ENCODE results near the gene FAM216A.
A peak's percentile ranks its signal among the peaks of the same experiment; 100 is the strongest.
"Not testable (repeated sequence)": the region's sequence is repeated elsewhere in the genome, so short reads cannot be mapped to it uniquely, and the experiment has no call there.

The FAM216A gene

GRCh38 chr12:110501399-110501751 lies 32.7 kb downstream of the FAM216A start:
- DNase-seq (ENCODE audit: low read depth) = peak; percentile 74

GRCh38 chr12:110501752-110502738 lies 33.4 kb downstream of the FAM216A start, which contains the start of the genes RAD9B and VPS29:
Gene RAD9B (plus strand): TSS chr12:110502331. CDS start chr12:110502338, 7 bp downstream.
Gene VPS29 (minus strand): TSS chr12:110502111. CDS start chr12:110502051, 60 bp downstream.
- peak; percentile 98 for DNase-seq (ENCODE audit: low read depth)

GRCh38 chr12:110503432-110503831 lies 34.8 kb downstream of the FAM216A start:
- DNase-seq (ENCODE audit: low read depth) = no peak

DNA sequence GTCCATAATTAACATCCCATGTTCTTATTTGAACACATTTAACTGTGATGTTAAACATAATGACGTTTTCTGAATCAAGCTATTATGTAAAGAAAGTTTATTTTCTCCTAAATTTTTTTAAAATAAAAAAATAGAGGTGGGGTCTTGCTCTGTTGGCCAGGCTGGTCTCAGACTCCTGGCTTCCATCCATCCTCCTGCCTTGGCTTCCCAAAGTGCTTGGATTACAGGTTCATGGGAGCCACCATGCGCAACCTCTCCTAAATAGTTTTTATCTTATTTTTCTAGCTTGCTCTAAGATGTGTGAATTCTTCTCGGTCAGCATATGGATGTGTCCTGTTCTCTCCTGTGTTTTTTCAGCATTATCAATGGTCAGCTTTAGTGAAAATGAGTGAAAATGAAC lies 36.7 kb downstream of the FAM216A start:
- no peak for DNase-seq (ENCODE audit: low read depth)

DNA sequence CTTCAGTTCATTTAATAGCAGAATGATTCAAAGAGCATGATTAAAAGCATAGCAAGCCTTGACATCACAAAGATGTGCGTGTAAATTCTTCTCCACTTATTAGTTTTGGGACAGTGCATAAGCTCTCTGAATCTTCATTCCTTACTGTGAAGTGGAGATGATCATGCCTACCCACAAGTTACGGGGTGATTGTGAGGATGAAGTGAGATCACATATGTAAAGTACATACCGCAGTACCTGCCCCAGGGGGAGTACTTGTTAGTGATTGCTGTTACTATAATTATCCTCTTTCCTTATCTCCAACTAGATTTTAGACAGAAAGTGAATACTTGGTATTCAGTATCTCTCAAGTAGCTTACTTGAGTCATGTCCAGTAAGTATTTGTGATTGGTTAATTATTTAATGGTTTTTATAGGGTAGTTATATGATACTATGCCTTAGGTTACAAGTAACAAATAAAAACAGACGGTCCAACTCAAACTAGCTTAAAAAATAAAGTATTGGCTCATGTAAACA lies 39.5 kb downstream of the FAM216A start:
- no peak for DNase-seq (ENCODE audit: low read depth)

GRCh38 chr12:110513842-110514241 lies 45.2 kb downstream of the FAM216A start:
- DNase-seq (ENCODE audit: low read depth) = no peak

- DNase-seq (ENCODE audit: low read depth) = no peak
These were observed 45.7 kb downstream of the FAM216A start for GRCh38 chr12:110514363-110514762.

- DNase-seq (ENCODE audit: low read depth) = no peak
These were observed 48.4 kb downstream of the FAM216A start for GRCh38 chr12:110516995-110517394.

DNA sequence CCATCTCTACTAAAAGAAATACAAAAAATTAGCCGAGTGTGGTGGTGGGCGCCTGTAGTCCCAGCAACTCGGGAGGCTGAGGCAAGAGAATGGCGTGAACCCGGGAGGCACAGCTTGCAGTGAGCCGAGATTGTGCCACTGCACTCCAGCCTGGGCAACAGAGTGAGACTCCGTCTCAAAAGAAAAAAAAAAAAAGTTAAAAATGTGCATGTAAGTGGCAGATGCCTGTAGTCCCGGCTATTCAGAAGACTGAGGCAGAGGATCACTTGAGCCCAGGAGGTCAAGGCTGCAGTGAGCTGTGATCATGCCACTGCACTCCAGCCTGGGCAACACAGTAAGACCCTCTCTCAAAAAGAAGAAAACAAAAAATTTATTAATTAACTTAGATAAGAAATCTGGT lies 49.4 kb downstream of the FAM216A start:
- not testable (repeated sequence) for DNase-seq (ENCODE audit: low read depth)

DNA sequence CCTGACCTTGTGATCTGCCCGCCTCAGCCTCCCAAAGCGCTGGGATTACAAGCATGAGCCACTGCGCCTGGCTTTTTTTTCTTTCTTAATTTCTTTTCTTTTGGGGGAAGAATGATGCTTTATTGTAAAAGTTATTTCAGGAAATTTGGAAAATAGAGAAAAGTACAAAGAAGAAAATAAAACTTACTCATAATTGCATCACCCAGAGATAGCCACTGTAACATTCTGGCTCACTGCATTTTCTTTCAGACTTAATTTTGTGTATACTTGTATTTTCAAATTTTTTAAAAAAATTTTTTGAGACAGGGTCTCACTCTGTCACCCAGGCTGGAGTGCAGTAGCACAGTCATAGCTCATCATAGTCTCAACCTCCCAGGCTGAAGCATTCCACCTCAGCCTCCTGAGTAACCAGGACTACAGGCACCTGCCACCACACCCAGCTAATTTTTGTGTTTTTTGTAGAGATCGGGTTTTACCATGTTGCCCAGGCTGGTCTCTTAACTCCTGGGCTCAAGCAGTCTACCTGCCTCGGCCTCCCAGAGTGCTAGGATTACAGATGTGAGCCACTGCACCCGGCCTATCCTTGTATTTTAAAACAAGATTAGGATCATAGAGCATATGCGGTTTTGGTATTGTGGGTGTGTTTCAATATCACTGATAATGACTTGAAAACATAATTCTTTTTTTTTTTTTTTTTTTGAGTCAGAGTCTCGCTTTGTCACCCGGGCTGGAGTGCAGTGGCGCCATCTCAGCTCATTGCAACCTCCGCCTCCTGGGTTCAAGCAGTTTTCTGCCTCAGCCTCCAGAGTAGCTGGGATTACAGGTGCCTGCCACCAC lies 52.4 kb downstream of the FAM216A start:
- not testable (repeated sequence) for DNase-seq (ENCODE audit: low read depth)

DNA sequence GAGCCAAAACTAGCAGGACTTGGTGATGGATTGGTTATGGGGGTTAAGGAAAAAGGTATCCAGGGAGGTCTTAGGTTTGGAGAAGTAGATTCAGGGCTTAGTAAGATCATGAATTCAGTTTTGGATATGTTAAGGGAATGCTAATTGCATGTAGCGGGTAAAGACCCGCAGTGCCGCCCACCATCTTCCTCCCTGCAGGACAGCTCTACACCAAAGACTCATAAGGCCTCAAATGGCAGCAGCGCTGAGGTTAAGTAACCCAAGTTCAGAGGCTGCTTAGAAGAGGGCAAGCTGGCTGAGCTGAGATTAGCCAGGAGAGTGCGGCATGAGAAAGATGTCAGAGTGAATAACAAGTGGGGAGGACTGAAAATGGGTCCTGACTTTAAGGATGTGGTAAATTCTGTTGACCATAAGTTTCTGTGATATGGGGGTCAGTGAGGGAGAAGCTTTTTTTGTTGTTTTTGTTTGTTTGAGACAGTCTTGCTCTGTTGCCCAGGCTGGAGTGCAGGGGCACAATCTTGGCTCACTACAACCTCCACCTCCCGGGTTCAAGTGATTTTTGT lies 59.7 kb downstream of the FAM216A start:
- no peak for DNase-seq (ENCODE audit: low read depth)

- no peak for DNase-seq (ENCODE audit: low read depth)
These were observed 61.9 kb downstream of the FAM216A start for GRCh38 chr12:110530511-110530910.

DNA sequence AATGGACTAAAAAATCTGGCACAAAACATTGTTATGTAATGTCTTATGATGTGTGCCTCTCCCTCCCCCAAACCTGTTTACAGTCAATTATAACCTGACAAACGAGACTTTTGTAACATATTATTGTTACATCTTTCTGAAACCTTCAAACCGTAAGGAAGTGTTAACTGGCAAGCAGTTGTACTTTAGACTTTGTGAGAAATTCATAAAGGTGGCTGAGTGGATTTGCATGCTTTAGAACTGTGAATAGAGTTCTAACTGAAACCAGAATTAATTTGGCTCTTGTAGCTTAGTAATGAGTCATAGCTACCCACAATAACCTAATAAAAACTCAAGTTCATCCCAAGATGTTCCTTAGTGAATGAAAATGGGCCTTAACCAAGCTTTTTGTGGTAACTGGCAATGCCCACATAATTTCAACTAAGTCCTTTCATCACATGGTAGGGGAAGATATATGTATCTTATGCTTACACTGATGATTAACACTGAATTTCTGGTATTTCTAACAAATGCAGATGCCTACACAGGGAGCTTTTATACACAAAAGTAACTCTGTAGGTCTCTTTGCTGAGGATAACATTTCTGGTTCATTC lies 63.2 kb downstream of the FAM216A start:
- DNase-seq (ENCODE audit: low read depth) = peak; percentile 62

GRCh38 chr12:110532644-110533043 lies 64.0 kb downstream of the FAM216A start:
- DNase-seq (ENCODE audit: low read depth) = no peak

GRCh38 chr12:110533607-110534006 lies 65.0 kb downstream of the FAM216A start:
- peak; percentile 86 for DNase-seq (ENCODE audit: low read depth)

DNA sequence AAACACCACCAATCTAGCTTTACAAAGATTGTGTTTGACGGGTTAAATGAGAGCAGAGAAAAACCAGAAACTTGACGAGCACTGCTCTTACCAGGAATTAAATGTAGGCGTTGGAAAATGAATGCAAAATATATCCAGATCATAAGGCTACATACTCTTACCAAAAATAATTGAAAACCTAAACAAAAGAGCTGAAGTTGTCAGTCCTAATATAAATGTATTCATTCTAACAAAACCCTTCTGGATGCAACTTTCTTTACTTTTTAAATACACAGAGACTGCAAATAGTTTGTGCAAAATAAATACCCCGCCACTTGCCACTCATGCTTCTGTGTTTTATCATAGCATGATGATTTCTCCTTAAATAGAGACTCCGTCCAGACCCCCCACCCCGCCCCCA lies 66.2 kb downstream of the FAM216A start:
- DNase-seq (ENCODE audit: low read depth) = no peak

- DNase-seq (ENCODE audit: low read depth) = no peak
These were observed 68.4 kb downstream of the FAM216A start for GRCh38 chr12:110536834-110537604.

- no peak for DNase-seq (ENCODE audit: low read depth)
These were observed 69.2 kb downstream of the FAM216A start for GRCh38 chr12:110537605-110538409.

- DNase-seq (ENCODE audit: low read depth) = no peak
These were observed 70.4 kb downstream of the FAM216A start for GRCh38 chr12:110538869-110539622.

Data from ELR (cell line).